Liver (tissue), 9 donors: ENCODE measurements around the gene IKBKE. TPM values are rescaled to one million over a fixed set of nuclear protein-coding genes. Genes with fewer than 3 reads are reported as not detected.

ENCODE experiments used
- DNase-seq: peaks from one replicate; pipeline ENCODE4 v3.0.0-alpha.2; 2017; ENCODE audit warnings: low spot score
- H3K27ac ChIP-seq, 2 donors: one replicate each; pipeline ENCODE4 v1.7.0; 2013; ENCODE audit warnings: inconsistent platforms in 2 of 2, low read length in 2 of 2, control low read depth in 1 of 2, low read depth in 1 of 2, mild to moderate bottlenecking in 1 of 2
- H3K27me3 ChIP-seq, 4 donors: one replicate each; pipeline versions ENCODE4 v1.6.1 to v1.7.0; 2013; ENCODE audit warnings: low read length in 3 of 4, inconsistent platforms in 1 of 4, mild to moderate bottlenecking in 1 of 4, moderate library complexity in 1 of 4; ENCODE audit not compliant: control insufficient read depth in 4 of 4, insufficient read depth in 4 of 4
- H3K36me3 ChIP-seq, 4 donors: one replicate each; pipeline versions ENCODE4 v1.6.1 to v1.7.0; 2013; ENCODE audit warnings: low read length in 3 of 4, mild to moderate bottlenecking in 3 of 4, low read depth in 1 of 4, moderate library complexity in 1 of 4; ENCODE audit not compliant: control insufficient read depth in 4 of 4, insufficient read depth in 3 of 4
- H3K4me1 ChIP-seq, 4 donors: one replicate each; pipeline versions ENCODE4 v1.6.1 to v1.7.0; 2013; ENCODE audit warnings: low read length in 3 of 4, mild to moderate bottlenecking in 3 of 4, moderate library complexity in 1 of 4; ENCODE audit not compliant: control insufficient read depth in 4 of 4, insufficient read depth in 4 of 4
- H3K4me3 ChIP-seq, 3 donors: one replicate each; pipeline versions ENCODE4 v1.6.1 to v1.7.0; 2013; ENCODE audit warnings: low read length in 3 of 3, control low read depth in 1 of 3, low read depth in 1 of 3, mild to moderate bottlenecking in 1 of 3
- H3K9ac ChIP-seq, 2 donors: one replicate each; pipeline ENCODE4 v1.7.0; 2013; ENCODE audit warnings: low read length in 2 of 2, mild to moderate bottlenecking in 2 of 2, moderate library complexity in 2 of 2, control low read depth in 1 of 2, low read depth in 1 of 2
- H3K9me3 ChIP-seq, 4 donors: one replicate each; pipeline versions ENCODE4 v1.6.1 to v1.7.0; 2013; ENCODE audit warnings: low read length in 3 of 4; ENCODE audit not compliant: control insufficient read depth in 4 of 4
- CTCF ChIP-seq: fragments of 150-350 bp; IDR thresholded peaks from 2 replicates; pipeline ENCODE4 v1.5.1; 2017; ENCODE audit warnings: improper control_type of control experiment, low read depth, low read length; ENCODE audit not compliant: missing input control
- EGR1 ChIP-seq, 2 donors: IDR thresholded peaks; 2 replicates each; pipeline ENCODE4 v1.6.1; 2016 to 2018; ENCODE audit warnings: antibody characterized with exemption in 2 of 2, low read depth in 2 of 2
- FOXA1 ChIP-seq: IDR thresholded peaks from 2 replicates; pipeline ENCODE4 v1.6.1; 2016; ENCODE audit warnings: antibody characterized with exemption
- FOXA2 ChIP-seq: IDR thresholded peaks from 2 replicates; pipeline ENCODE4 v1.6.1; 2016; ENCODE audit warnings: antibody characterized with exemption
- GABPA ChIP-seq, 2 donors: IDR thresholded peaks in 1 of 2; conservative IDR thresholded peaks in 1 of 2; 2 replicates each; pipeline ENCODE4 v1.6.1; 2016; ENCODE audit warnings: antibody characterized with exemption in 2 of 2, mild to moderate bottlenecking in 1 of 2, moderate library complexity in 1 of 2
- HNF4A ChIP-seq, 2 donors: conservative IDR thresholded peaks; 2 replicates each; pipeline ENCODE4 v1.6.1; 2016; ENCODE audit warnings: antibody characterized with exemption in 2 of 2, mild to moderate bottlenecking in 2 of 2
- HNF4G ChIP-seq: IDR thresholded peaks from 2 replicates; pipeline ENCODE4 v1.6.1; 2016; ENCODE audit warnings: antibody characterized with exemption
- JUND ChIP-seq, 2 donors: IDR thresholded peaks; 2 replicates each; pipeline ENCODE4 v1.6.1; 2016; ENCODE audit warnings: antibody characterized with exemption in 2 of 2
- MAX ChIP-seq: IDR thresholded peaks from 2 replicates; pipeline ENCODE4 v1.6.1; 2016; ENCODE audit warnings: antibody characterized with exemption
- NR2F2 ChIP-seq: IDR thresholded peaks from 2 replicates; pipeline ENCODE4 v1.6.1; 2016; ENCODE audit warnings: antibody characterized with exemption
- RAD21 ChIP-seq, 2 donors: IDR thresholded peaks; 2 replicates each; pipeline ENCODE4 v1.6.1; 2016; ENCODE audit warnings: antibody characterized with exemption in 2 of 2, mild to moderate bottlenecking in 2 of 2
- REST ChIP-seq: IDR thresholded peaks from 2 replicates; pipeline ENCODE4 v1.6.1; 2016; ENCODE audit warnings: antibody characterized with exemption, mild to moderate bottlenecking
- RXRA ChIP-seq, 2 donors: IDR thresholded peaks; 2 replicates each; pipeline ENCODE4 v1.6.1; 2017 to 2018; ENCODE audit warnings: antibody characterized with exemption in 2 of 2, mild to moderate bottlenecking in 1 of 2
- SP1 ChIP-seq: IDR thresholded peaks from 2 replicates; pipeline ENCODE4 v1.6.1; 2018; ENCODE audit warnings: antibody characterized with exemption, mild to moderate bottlenecking
- TAF1 ChIP-seq: conservative IDR thresholded peaks from 2 replicates; pipeline ENCODE4 v1.6.1; 2016; ENCODE audit warnings: antibody characterized with exemption, mild to moderate bottlenecking
- YY1 ChIP-seq: IDR thresholded peaks from 2 replicates; pipeline ENCODE4 v1.6.1; 2016; ENCODE audit warnings: antibody characterized with exemption, mild to moderate bottlenecking
- ZBTB33 ChIP-seq: IDR thresholded peaks from 2 replicates; pipeline ENCODE4 v1.6.1; 2016; ENCODE audit warnings: antibody characterized with exemption
- WGBS: extraction: QIAGEN DNeasy Blood & Tissue Kit; methylation state at CpG from one replicate; pipeline ENCODE4 v1.1.7; 2013; 5-methylcytosine and 5-hydroxymethylcytosine counted together
- polyA plus RNA-seq, 2 donors: library from polyadenylated mRNA; stranded (reverse) in 1 of 2; unstranded in 1 of 2; fragments of 200-250 nt in 1 of 2; fragments of >200 nt in 1 of 2; fragmentation: Nextera tagmentation in 1 of 2; extraction: Ambion mirVana in 1 of 2; gene quantifications; one replicate each; pipeline versions ENCODE4 v1.2.1 to v1.2.3, GENCODE V29; 2013 to 2015
- total RNA-seq, 2 donors: library from RNA; depleted of rRNA; stranded (reverse); fragments of >200 nt; gene quantifications; one replicate each; pipeline ENCODE4 v1.2.3, GENCODE V29; 2014
- TF ChIP-seq, protein P1 (sequence below): IDR thresholded peaks from 2 replicates; pipeline ENCODE4 v1.6.1; 2016; ENCODE audit warnings: antibody characterized with exemption
- donor health status: healthy.
- donor health status: healthy.
- donor health status: healthy.
- donor health status: healthy.
- donor health status: healthy.

Gene IKBKE
- total and polyA plus RNA-seq, 4 donors = 0.81 to 3.9 (median 1.5) TPM

DNA sequence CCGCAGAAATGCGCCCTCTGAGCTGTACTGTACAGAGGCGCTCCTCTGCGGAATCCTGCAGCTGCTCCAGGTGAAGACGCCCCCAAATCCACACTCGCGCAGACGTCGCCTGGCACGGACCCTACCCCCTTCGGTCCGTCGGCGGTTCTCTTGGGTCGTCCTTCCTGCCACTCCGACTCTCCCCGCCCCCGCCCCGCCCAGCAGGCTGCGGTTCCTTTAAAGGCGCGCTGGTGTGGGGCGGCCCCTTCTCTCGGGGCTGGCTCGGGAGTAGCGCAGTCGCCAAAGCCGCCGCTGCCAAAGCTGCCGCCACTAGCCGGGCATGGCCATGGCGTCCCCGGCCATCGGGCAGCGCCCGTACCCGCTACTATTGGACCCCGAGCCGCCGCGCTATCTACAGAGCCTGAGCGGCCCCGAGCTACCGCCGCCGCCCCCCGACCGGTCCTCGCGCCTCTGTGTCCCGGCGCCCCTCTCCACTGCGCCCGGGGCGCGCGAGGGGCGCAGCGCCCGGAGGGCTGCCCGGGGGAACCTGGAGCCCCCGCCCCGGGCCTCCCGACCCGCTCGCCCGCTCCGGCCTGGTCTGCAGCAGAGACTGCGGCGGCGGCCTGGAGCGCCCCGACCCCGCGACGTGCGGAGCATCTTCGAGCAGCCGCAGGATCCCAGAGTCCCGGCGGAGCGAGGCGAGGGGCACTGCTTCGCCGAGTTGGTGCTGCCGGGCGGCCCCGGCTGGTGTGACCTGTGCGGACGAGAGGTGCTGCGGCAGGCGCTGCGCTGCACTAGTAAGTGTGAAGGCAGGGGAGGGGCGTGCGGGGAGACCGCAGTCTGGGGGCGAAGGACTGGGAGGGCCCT, 37.2 kb downstream of the IKBKE start, which contains the start of gene RASSF5 (continued):
- TF ChIP-seq JUND (IDR thresholded peaks at IDR 0.05) = no peak
- TF ChIP-seq HNF4A (conservative IDR thresholded peaks at IDR 0.05) = peak in 1 of 2 donors; percentile 33
- TF ChIP-seq ZBTB33 = no peak
- TF ChIP-seq EGR1 (IDR thresholded peaks at IDR 0.05; ENCODE audit: low read depth in 2 of 2) = peak in 1 of 2 donors; percentile 46
- TF ChIP-seq SP1 = peak; percentile 52

- H3K27me3 ChIP-seq = no peaks in the 10 kb centered on the region
These were observed 38.0 kb downstream of the IKBKE start for GRCh38 chr1:206508130-206508889.

More at GRCh38 chr1:206508130-206508889, 38.0 kb downstream of the IKBKE start:
- DNase-seq = no peak
- Histone ChIP-seq H3K36me3 (no peaks in the 10 kb centered on the region), H3K9ac (peak overlapping the region; percentile 48 to 52), H3K4me3 (peak overlapping the region; percentile 31 to 79 (median 52)), H3K27ac (peak overlapping the region; percentile 19 to 76), H3K4me1 (peaks cover 11 to 82% (median 62%) of the 10 kb centered on the region in 4 donors), H3K9me3 (no peaks in the 10 kb centered on the region)
- TF ChIP-seq ZBTB33 (no peak), HNF4G (peak; percentile 98), SP1 (peak; percentile 71), YY1 (peak; percentile 49), FOXA2 (no peak), RXRA (IDR thresholded peaks at IDR 0.05) (peak; percentile 92 to 97), TAF1 (no peak), FOXA1 (no peak), CTCF (no peak), JUND (IDR thresholded peaks at IDR 0.05) (peak; percentile 36 to 64), HNF4A (conservative IDR thresholded peaks at IDR 0.05) (peak; percentile 97 to 99), GABPA (IDR thresholded peaks at IDR 0.05 in 1 of 2, conservative IDR thresholded peaks at IDR 0.05 in 1 of 2) (no peak), NR2F2 (peak; percentile 98), RAD21 (IDR thresholded peaks at IDR 0.05) (no peak), EGR1 (IDR thresholded peaks at IDR 0.05; ENCODE audit: low read depth in 2 of 2) (no peak), MAX (no peak), REST (no peak)
- TF ChIP-seq, protein P1, sequence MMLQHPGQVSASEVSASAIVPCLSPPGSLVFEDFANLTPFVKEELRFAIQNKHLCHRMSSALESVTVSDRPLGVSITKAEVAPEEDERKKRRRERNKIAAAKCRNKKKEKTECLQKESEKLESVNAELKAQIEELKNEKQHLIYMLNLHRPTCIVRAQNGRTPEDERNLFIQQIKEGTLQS = no peak
- 16% methylated on average over 15 of the region's 15 CpGs for WGBS
